Measurements from ENCODE around the gene CCL16.
"Not testable (repeated sequence)": the region's sequence is repeated elsewhere in the genome, so short reads cannot be mapped to it uniquely, and the experiment has no call there.

The CCL16 gene, protein sequence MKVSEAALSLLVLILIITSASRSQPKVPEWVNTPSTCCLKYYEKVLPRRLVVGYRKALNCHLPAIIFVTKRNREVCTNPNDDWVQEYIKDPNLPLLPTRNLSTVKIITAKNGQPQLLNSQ

DNA sequence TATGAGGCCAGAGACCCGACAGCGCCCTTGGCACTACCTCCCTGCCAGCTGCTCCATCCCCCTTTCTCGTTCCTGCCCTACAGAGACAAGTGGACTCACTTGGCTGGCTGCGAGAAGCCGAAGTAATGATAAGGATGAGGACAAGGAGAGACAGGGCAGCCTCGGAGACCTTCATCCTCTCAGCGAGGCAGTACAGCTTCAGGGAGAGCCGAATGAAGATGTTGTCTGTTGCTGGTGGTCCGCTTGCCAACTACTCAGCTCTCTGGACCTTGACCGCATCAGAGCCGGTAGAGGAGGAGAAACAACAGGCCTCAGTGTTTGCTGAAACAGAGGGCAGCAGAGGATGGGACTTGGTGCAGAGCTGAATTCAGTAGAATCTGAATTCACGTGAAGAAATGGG is at the start of gene CCL16:
Gene CCL16, minus strand, starts transcription at position 252 of the 400 bp plus-strand sequence. Its CDS starts 77 bp downstream, at position 175.
- DNase-seq (ENCODE audit: low read depth), result no peak

DNA sequence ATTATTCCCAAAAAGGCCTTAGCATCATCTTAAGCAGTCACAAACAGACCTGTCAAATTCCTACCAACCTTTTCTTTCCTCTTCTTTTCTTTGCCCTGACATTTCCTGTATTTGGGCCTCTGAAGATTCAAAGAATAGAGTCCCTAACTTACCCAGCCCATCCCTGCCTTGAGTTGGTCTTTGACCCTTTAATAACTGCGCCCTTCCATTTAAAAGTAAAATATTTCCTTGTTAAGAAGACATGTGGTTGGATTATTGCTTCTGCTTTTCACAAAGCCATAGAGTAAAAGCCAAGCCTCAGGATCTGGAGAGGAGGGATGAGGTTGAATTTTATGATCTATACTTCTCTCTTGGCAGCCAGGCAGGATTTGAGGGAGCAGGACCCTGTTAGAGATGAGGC is 49.7 kb upstream of the CCL16 start:
- no peak for DNase-seq (ENCODE audit: low read depth)

DNA sequence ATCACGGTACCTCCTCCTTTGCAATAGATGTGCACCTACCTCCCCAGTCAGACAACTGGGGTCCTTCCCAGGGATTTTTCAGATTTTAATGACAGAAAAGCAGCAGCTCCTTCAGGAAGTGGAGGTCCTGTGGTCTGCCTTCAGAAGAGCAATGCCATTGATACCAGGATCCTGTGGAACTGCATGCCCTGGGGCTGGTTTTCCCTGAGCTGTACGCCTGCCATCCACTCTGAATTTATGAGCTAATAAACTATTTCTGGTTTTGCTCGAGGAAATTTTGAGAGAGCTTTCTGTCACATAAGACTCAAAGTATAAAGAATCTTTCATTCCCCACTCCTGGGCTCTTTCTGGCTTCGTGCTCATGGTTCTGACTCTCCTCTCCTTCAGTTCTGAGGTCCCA is 46.5 kb upstream of the CCL16 start:
- no peak for DNase-seq (ENCODE audit: low read depth)

DNA sequence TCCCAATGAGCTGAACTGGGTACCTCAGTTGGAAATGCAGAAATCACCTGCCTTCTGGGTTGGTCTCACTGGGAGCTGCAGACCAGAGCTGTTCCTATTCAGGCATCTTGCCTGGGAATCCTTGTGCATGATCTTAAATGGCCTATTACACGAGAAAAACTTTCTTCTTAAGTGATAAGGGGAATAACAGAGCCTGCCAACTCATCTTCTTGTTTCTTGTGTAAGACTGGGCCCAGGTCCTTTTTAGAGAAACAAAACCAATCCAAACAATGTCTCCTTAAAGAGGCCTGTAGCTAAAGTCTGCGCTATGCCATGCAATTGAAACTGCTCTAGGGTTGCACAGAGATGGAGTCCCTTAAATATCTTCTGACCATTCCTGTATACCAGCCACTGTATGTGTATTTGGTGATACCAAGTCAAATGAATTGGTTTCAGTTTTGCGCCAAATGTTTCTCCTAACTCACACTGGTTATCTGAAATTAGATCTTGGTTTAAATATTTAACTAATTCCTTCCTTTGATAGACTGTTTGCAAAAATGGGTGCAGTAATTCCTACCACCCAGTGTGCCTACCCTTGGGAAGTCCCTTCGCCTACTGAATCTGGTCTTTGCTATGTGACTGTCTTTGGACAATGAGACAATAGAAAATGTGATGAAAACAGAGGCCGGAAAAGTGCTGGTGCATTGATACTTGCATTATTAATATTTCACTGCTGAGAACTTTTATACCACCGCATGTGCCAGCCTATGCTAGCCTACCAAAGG is 43.0 kb upstream of the CCL16 start:
- no peak for DNase-seq (ENCODE audit: low read depth)

DNA sequence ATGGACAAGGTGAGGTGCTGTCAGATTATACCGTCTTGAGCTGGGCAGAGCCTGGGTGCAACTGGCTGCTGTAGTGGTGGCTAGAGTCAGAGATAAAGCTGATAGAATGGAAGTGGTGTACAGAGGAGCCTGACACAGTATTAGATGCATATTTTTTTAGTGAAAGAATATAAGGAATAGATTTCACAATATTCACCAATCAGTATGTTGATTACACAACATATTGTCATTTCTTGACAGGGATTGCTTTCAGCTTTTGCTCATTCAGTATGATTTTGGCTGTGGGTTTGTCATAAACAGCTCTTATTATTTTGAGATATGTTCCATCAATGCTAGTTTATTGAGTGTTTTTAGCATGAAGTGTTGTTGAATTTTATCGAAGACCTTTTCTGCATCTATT is 38.1 kb upstream of the CCL16 start:
- no peak for DNase-seq (ENCODE audit: low read depth)

DNA sequence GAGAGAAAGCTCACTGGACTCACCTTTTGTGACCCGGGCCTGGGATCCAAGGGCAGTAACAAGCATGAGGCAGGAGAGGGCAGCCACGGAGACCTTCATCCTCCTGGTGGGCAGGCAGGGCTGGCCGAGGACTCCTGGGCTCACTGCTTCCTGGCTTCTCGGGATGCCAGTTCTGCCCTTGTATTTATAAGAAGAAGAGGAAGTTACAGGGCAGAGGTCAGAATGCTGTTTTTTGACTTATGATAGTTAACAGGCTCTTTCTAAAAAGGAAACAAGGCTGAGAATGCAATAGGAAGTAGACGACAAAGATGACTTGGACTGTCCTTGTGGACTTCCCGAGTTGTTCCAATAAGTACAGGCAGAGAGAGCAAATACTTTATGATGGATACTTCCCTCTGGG is 36.5 kb upstream of the CCL16 start, which contains the start of gene CCL23:
Gene CCL23, minus strand, starts transcription at position 174 of the 400 bp plus-strand sequence. Its CDS starts 75 bp downstream, at position 99.
- no peak for DNase-seq (ENCODE audit: low read depth)

DNA sequence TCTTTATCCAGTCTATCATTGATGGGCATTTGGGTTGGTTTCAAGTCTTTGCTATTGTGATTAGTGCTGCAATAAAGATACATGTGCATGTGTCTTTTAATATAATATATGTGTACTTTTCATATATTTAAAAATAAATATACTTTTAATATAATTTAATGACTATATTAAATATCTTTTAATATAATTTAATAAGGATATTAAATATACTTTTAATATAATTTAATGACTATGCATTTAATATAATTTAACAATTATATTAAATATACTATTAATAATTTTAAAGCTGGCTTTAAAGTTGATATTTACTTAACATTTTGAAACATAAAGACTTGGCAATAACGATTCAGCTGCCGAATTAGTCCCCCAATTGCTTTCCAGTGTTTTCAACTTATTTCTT is 35.3 kb upstream of the CCL16 start:
- no peak for DNase-seq (ENCODE audit: low read depth)

DNA sequence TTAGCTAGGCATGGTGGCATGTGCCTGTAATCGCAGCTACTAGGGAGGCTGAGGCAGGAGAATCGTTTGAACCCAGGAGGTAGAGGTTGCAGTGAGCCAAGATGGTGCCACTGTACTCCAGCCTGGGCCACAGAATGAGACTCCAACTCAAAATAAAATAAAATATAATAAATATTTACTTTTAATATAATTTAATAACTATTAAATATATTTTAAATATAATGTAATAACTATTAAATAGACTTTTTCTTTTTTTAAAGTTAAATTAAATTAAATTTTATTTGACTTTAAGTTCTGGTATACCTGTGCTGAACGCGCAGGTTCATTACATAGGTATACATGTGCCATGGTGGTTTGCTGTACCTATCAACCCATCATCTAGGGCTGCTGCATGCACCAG is 34.6 kb upstream of the CCL16 start:
- DNase-seq (ENCODE audit: low read depth), result not testable (repeated sequence)

DNA sequence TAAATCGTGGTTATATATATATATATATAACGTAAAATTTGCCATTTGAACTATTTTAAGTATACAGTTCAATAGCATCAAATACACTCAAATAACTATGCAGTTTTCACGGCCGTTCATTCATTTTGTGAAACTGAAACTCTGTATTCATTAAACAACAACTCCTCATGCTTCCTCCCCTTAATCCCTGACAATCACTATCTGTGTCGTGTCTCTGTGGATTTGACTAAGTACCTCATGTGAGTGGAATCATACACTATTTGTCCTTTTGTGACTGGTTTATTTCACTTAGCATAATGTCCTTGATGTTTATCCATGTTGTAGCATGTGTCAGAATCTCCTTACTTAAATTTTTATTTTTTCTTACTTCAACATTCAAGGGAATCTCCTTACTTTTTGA is 33.6 kb upstream of the CCL16 start:
- no peak for DNase-seq (ENCODE audit: low read depth)

DNA sequence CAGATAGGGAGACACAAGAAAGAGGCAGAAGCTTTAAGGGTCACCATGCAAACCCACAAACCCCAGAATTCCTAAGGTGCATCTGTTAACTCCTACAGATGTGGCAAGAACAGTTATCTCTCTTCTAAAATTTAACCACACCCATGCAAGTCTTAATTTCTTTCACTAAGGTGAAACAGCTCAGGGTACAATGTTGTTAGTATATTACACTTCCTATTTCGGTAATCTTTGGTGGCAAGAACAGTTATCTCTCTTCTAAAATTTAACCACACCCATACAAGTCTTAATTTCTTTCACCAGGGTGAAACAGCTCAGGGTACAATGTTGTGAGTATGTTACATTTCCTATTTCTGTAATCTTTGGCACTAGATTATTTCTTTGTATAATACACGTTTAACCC is 29.9 kb upstream of the CCL16 start:
- DNase-seq (ENCODE audit: low read depth), result no peak

DNA sequence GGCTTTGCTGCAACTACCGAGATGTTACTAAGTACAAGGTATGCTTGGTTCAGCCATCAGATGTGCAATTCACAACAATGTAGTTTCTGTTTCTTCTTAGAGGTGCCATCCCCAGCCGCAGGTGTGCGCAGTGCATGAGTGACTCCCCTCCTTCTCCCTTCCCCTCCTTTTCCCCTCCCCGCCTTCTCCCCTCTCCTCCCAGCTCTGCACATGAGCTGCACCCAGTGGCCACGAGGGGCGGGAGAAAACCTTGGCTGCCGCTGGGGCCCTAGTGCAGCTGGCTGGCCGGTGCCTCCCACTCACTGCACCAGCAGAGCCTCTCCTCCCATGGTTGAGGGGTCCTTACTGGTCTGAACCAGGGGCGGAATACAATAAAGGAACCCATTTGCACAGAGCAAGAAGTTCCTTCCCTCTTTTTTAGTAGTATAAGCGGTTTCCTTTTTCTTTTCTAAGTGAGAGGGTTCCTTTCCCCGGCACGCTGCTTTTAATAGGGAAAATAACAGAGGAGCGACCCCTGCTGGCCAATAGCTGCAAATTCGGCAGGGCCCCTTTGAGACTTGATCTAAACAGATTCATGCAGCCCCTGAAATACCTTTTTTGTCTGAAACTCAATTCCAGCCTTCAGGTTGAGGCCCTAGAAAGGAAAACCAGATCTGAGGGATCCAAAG is 27.8 kb upstream of the CCL16 start:
- DNase-seq (ENCODE audit: low read depth), result no peak

DNA sequence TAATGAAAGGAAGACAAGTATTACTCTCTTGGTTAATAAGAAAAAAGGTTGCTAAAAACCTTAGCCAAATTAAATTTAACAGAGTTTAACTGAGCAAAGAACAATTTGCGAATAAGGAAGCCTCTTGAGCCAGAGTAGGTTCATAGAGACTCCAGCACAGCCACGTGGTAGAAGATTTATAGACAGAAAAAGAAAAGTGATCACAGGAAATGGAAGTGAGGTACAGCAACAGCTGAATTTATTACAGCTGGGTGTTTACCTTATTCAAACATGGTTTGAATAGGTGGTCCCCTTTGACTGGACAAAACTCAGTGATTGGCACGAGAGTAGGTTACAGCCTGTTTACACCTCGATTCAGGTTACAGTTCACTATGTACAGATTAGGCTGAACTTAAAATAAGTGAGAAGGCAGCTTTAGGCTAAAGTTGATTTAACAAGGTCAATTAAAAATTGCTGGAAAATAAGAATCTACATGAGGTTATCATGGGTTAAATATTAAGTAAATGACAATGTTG is 23.4 kb upstream of the CCL16 start:
- DNase-seq (ENCODE audit: low read depth), result no peak

DNA sequence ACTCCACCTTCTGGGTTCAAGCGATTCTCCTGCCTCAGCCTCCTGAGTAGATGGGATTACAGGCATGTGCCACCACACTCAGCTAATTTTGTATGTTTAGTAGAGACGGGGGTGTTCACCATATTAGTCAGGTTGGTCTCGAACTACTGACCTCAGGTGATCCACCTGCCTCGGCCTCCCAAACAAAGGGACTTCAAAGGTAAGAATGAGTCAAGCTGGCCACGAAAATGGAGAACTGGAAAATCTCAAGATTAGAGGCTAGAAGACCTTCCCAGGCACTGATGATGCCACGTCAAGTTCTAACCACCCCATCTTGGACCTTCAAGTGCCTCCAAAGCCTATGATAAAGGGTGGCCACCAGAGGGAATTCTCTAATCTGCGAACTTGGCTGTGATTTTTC is 21.3 kb upstream of the CCL16 start:
- no peak for DNase-seq (ENCODE audit: low read depth)

DNA sequence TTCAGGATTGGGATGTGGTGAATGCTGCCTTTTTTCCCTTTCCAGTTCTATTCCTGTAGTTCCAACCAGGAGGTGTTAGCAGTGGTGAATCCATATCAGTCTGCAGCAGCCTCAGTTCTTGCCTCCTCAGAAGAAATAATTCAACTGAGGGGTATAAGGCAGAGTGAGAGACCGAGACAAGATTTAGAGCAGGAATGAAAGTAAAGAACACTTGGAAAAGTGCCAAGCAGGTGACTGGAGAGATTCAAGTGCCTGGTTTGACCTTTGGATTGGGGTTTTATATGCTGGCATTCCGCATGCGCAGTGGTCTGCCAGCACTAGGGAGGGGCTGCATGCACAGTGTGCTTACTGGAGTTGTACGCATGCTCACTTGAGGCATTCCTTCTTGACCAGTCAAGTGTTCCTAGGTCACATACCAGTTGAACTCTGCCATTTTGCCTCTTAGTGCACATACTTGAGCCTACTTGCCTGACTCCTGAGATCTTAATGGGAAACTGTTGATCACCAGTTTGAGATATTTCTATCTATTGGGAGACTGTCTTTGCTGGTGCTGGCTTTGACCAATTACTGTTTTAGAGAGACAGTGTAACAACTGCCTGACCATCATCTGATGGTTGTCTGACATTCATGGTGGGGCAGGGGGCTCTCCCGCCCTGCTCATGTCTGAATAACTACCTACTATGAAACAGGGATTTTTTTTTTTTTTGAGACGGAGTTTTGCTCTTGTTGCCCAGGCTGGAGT is 20.7 kb upstream of the CCL16 start:
- DNase-seq (ENCODE audit: low read depth), result no peak

DNA sequence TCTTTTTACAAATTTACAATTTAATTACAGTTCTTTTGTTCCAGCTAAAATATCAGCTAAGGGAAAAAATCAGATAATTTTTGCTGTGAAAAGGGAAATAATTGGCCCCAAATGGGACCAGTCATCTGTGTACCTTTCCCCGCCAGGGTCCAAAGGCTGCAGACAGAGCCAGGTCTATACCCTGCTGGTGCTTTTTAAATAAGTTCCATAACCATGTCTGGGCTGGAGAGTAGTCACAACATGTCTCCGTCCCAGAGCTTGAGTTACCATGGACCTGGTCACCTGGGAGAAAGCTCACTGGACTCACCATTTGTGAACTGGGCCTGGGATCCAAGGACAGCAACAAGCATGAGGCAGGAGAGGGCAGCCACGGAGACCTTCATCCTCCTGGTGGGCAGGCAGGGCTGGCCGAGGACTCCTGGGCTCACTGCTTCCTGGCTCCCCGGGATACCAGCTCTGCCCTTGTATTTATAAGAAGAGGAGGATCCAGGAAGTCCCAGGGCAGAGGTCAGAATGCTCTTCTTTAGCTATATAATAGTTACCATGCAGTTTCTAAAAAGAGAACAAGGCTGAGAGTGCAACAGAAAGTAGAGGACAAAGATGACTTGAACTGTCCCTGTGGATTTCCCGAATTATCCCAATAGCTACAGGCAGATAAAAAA is 19.9 kb upstream of the CCL16 start, which contains the start of gene CCL15:
Gene CCL15, minus strand, starts transcription at position 444 of the 662 bp plus-strand sequence. Its CDS starts 61 bp downstream, at position 383.
- no peak for DNase-seq (ENCODE audit: low read depth)

DNA sequence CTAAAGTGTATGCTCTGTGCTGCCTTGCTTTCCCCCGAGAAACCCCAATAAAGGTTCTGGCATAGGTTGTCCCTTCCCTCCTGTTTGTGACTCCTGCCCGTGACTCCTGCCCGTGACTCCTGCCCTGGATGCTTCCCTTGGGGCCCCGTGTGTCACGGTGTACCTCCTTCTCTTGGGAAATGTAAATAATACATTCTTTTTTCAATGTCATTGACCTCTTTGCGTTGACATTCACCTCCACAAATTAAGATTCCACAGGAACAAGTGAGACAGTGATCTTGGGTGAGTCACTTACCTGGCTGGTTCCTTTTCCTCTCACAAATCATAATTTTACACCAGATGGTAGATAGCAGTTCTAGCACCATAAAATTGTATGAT is 19.4 kb upstream of the CCL16 start:
- DNase-seq (ENCODE audit: low read depth), result no peak

DNA sequence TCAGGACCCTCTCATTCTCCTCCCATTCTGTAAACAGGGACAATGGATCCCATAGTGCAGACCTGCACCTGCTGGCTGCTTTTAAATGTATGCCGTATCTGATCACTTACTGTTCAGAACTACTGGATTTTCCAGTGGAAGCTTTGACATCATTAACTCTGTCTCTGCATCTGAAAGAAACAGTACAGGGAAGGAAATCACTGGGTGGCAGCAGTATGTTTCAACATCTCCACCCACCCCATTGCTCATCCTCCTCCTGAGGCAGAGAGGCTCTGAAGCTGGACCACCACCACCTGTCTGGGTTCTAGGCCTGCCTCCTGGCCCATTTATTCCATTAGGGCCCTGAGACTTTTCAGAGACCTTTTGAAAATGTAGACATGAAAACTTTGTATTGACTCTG is 17.5 kb upstream of the CCL16 start:
- no peak for DNase-seq (ENCODE audit: low read depth)

DNA sequence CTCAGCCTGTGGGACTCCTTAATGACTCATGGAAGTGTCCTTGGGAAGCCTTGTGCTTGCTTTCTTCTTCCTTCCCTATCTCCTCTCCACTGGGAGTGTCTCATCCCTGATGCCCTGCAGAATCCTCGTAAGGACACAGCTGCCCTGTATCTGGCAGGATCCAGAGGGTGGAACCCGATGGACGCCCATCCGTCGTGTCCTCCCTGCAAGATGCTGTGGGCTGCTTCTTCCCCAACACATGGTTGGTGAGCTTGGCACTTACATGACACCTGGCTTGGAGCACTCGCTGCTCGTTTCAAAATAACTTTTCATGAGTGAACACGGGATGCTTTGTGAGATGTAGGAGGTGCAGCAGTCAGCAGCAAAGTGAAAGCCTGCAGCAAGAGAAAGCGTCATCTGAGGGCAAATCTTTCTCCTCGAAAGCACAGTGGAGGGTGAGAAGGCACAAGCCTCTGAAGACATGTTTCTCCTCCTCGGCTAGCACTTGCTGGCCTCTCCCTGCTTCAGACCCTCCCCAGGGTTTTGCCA is 16.8 kb upstream of the CCL16 start:
- no peak for DNase-seq (ENCODE audit: low read depth)

DNA sequence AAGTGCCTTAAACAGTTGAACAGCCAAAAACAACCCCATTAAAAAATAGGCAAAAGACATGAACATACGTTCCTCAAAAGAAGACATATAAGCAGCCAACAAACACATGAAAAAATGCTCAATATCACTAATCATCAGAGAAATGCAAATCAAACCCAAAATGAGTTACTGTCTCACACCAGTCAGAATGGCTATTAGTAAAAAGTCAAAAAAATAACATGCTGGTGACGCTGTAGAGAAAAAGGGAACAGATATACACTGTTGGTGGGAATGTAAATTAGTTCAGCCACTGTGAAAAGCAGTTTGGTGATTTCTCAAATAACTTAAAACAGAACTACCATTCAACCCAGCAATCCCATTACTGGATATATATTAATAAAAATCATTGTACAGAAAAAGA is 14.0 kb upstream of the CCL16 start:
- DNase-seq (ENCODE audit: low read depth), result not testable (repeated sequence)

DNA sequence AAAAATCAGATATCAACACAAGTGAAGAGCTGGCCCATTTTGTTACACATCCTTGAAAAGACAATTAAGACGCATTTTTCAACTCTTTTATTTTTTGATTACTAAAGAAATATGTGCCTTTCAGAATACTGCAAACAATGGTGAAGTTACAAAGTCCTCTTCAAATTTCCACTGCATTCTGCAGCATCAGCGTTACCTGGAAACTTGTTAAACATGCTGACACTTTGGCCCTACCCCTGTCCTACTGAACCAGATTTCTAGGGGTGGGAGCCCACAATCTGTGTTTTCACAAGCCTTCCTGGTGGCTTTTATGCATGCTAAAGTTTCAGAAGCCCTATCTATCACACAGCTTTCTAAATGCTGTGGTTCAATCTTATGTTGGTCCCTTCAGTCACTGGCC is 9.8 kb upstream of the CCL16 start:
- no peak for DNase-seq (ENCODE audit: low read depth)

DNA sequence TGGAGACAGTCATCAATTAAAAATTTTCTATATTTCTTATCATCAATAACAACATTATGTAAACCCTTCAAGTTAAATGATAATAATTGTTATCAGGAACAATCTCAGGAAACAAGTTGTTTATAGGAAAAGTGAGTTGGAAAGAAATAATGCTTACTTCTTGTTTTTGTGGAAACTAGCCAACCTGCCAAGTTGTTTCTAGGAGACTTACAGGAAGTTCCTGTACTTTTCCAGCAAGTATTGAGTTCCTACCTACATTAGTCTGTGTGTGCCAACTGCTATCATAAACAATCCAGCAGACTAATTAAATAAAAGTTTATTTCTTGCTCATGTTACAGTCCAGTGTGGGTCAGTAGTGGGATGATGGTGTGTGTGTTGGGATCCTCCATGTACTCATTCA is 6.9 kb upstream of the CCL16 start:
- no peak for DNase-seq (ENCODE audit: low read depth)

DNA sequence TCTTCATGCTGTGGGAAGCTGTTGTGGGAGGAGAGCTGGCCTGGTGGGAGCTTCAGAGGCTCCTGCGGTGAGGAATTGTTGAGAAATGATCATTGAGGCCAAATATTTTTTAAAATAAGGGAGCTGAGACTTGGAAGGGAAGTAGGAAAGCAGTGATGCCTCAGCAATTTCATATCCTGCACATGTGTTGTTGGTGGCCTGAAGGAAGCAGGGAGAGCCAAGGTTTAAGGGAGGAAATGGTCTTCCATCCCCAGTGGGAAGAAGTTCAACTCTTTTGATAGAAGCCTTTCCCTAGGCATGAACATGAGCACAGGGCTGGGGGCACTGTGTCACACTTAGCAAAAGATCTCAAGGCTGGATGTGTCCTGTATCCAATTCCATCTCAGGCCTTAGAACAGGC is 5.3 kb upstream of the CCL16 start, which contains the start of gene CCL14:
Gene CCL14, minus strand, starts transcription at position 87 of the 400 bp plus-strand sequence. Its CDS starts 80 bp downstream, at position 7.
- DNase-seq (ENCODE audit: low read depth), result no peak
